SK-N-SH treated with all-trans-retinoic acid at 6 μM for 48 hours (cell line): Measurements from ENCODE around the gene KLHL29.

Experiments
- ARNTL ChIP-seq: fragments of 450-650 bp; formaldehyde crosslinking; IDR thresholded peaks from 2 replicates; pipeline ENCODE4 v1.5.0; 2020; ENCODE audit warnings: low read depth, mild to moderate bottlenecking, moderate library complexity, borderline replicate concordance
- GLIS3 ChIP-seq: fragments of 250-450 bp; sonication (Bioruptor Pico); IDR thresholded peaks from 2 replicates; pipeline ENCODE4 v1.5.0; 2020; ENCODE audit warnings: mild to moderate bottlenecking, moderate library complexity
- ISL1 ChIP-seq: fragments of 250-450 bp; sonication (Bioruptor Pico); IDR thresholded peaks from 2 replicates; pipeline ENCODE4 v2.1.2; 2022; ENCODE audit warnings: mild to moderate bottlenecking, moderate library complexity
- OSR1 ChIP-seq: fragments of 250-450 bp; sonication (Bioruptor Pico); IDR thresholded peaks from 2 replicates; pipeline ENCODE4 v1.8.0; 2022; ENCODE audit warnings: moderate library complexity, mild to moderate bottlenecking, inconsistent platforms
- RARB ChIP-seq: fragments of 250-450 bp; sonication (Bioruptor Pico); IDR thresholded peaks from 2 replicates; pipeline ENCODE4 v1.8.0; 2021; ENCODE audit warnings: mild to moderate bottlenecking, moderate library complexity
- TCF4 ChIP-seq: fragments of 250-450 bp; sonication (Bioruptor Pico); IDR thresholded peaks from 2 replicates; pipeline ENCODE4 v1.8.0; 2021; ENCODE audit warnings: mild to moderate bottlenecking, moderate library complexity, borderline replicate concordance
- ZC3H10 ChIP-seq: fragments of 250-450 bp; sonication (Bioruptor Pico); IDR thresholded peaks from 2 replicates; pipeline ENCODE4 v1.5.1; 2021; ENCODE audit warnings: mild to moderate bottlenecking, moderate library complexity
- ZFP30 ChIP-seq: fragments of 450-650 bp; formaldehyde crosslinking; IDR thresholded peaks from 2 replicates; pipeline ENCODE4 v1.5.0; 2022; ENCODE audit warnings: mild to moderate bottlenecking, moderate library complexity
- ZNF565 ChIP-seq: fragments of 450-650 bp; formaldehyde crosslinking; conservative IDR thresholded peaks from 2 replicates; pipeline ENCODE4 v1.5.0; 2020; ENCODE audit warnings: low read depth, mild to moderate bottlenecking, moderate library complexity
- ZNF70 ChIP-seq: fragments of 450-650 bp; formaldehyde crosslinking; IDR thresholded peaks from 2 replicates; pipeline ENCODE4 v1.5.0; 2020; ENCODE audit warnings: mild to moderate bottlenecking, moderate library complexity
- TF ChIP-seq, protein P1 (sequence below): fragments of 250-450 bp; sonication (Bioruptor Pico); IDR thresholded peaks from 2 replicates; pipeline ENCODE4 v1.8.0; 2020; ENCODE audit warnings: mild to moderate bottlenecking, moderate library complexity, borderline replicate concordance
- TF ChIP-seq, protein P2 (sequence below): fragments of 250-450 bp; sonication (Bioruptor Pico); IDR thresholded peaks from 2 replicates; pipeline ENCODE4 v1.8.0; 2021; ENCODE audit warnings: low read depth, mild to moderate bottlenecking, moderate library complexity, borderline replicate concordance
- TF ChIP-seq, protein P3 (sequence below): fragments of 250-450 bp; sonication (Bioruptor Pico); IDR thresholded peaks from 2 replicates; pipeline ENCODE4 v1.5.1; 2020; ENCODE audit warnings: low read depth, mild to moderate bottlenecking, moderate library complexity

DNA sequence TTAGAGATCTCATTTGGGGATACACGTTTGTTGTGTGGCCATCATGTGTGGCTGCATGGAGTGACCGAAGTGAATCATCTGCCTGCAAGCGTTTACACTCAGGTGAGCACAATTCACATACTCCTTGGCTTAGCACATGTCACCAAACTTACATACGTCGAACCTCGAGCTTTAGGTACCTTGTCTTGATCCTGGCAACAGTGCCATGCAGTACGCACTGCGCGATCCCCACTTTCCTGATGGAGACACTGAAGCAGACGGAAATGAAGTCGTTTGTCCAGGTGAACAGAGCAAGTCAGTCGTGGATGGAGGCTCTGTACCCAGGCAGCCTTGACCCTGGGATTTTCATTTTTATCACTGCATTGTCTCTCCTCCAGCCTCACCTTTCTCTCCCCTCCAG, 32.3 kb downstream of the KLHL29 start:
- no peak for TF ChIP-seq OSR1 (CRISPR knock-in tag)
- TF ChIP-seq, protein P1, sequence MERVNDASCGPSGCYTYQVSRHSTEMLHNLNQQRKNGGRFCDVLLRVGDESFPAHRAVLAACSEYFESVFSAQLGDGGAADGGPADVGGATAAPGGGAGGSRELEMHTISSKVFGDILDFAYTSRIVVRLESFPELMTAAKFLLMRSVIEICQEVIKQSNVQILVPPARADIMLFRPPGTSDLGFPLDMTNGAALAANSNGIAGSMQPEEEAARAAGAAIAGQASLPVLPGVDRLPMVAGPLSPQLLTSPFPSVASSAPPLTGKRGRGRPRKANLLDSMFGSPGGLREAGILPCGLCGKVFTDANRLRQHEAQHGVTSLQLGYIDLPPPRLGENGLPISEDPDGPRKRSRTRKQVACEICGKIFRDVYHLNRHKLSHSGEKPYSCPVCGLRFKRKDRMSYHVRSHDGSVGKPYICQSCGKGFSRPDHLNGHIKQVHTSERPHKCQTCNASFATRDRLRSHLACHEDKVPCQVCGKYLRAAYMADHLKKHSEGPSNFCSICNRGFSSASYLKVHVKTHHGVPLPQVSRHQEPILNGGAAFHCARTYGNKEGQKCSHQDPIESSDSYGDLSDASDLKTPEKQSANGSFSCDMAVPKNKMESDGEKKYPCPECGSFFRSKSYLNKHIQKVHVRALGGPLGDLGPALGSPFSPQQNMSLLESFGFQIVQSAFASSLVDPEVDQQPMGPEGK (CRISPR knock-in tag), result no peak
- no peak for TF ChIP-seq ARNTL (CRISPR knock-in tag)
- TF ChIP-seq, protein P2, sequence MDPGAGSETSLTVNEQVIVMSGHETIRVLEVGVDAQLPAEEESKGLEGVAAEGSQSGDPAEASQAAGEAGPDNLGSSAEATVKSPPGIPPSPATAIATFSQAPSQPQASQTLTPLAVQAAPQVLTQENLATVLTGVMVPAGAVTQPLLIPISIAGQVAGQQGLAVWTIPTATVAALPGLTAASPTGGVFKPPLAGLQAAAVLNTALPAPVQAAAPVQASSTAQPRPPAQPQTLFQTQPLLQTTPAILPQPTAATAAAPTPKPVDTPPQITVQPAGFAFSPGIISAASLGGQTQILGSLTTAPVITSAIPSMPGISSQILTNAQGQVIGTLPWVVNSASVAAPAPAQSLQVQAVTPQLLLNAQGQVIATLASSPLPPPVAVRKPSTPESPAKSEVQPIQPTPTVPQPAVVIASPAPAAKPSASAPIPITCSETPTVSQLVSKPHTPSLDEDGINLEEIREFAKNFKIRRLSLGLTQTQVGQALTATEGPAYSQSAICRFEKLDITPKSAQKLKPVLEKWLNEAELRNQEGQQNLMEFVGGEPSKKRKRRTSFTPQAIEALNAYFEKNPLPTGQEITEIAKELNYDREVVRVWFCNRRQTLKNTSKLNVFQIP (CRISPR knock-in tag), result no peak
- TF ChIP-seq ZNF565 (CRISPR knock-in tag), result no peak
- TF ChIP-seq TCF4, result no peak
- TF ChIP-seq, protein P3, sequence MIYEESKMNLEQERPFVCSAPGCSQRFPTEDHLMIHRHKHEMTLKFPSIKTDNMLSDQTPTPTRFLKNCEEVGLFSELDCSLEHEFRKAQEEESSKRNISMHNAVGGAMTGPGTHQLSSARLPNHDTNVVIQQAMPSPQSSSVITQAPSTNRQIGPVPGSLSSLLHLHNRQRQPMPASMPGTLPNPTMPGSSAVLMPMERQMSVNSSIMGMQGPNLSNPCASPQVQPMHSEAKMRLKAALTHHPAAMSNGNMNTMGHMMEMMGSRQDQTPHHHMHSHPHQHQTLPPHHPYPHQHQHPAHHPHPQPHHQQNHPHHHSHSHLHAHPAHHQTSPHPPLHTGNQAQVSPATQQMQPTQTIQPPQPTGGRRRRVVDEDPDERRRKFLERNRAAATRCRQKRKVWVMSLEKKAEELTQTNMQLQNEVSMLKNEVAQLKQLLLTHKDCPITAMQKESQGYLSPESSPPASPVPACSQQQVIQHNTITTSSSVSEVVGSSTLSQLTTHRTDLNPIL (CRISPR knock-in tag), result no peak
- TF ChIP-seq RARB (CRISPR knock-in tag), result no peak
- no peak for TF ChIP-seq ZFP30 (CRISPR knock-in tag)
- TF ChIP-seq ZNF70, result no peak
- no peak for TF ChIP-seq ZC3H10 (CRISPR knock-in tag)
- TF ChIP-seq ISL1 (CRISPR knock-in tag), result no peak
- TF ChIP-seq GLIS3, result no peak
